ENCODE measurements around the gene NHSL2. TPM values are rescaled to one million over a fixed set of nuclear protein-coding genes. Genes with fewer than 3 reads are reported as not detected.

The NHSL2 gene
- total RNA-seq, 1 experiment from 2014 or later: 0.36 TPM

DNA sequence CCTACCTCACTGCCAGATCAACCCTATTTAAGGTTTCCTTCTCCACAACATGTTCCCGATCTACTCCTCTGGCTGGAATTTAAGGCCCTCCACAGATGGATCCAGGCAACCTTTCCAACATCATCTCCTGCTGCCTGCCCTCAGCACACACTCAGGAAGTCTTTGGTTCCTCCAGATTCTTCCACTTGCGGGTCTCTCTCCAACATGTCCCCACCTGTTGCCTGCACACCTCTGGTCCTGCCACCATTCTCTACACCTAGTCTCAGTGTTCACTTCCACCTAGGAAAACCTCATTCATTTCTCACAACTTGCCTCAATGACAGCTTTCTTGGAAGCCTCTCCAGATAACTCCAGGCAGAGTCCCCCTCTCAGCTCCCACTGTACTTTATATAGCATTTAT, 140.9 kb downstream of the NHSL2 start:
- H3K4me3 ChIP-seq (ENCODE audit: low read depth in 2 of 2, low read length in 2 of 2): no peak overlapping the region
- no peaks in the 10 kb centered on the region for H3K4me1 ChIP-seq (ENCODE audit: control insufficient read depth, insufficient read depth, low read length)
- H3K27me3 ChIP-seq (ENCODE audit: control insufficient read depth, insufficient read depth, low read length): no peaks in the 10 kb centered on the region; the same call in 1 of the 2 replicates
- in situ Hi-C loops (cut with HindIII; ENCODE audit: low pct_unique_long_range_greater_than_20kb, low sequenced_read_pairs) (no loop called here), intact Hi-C loops (cut with micrococcal nuclease; ENCODE audit: unreplicated experiment) (no loop called here)
- CTCF ChIA-PET: no interaction called here
- no peaks in the 10 kb centered on the region for H3K36me3 ChIP-seq (ENCODE audit: control insufficient read depth, insufficient read depth, low read length)
- POLR2A ChIA-PET: no interaction called here
- BruUV-seq (replicated peaks): no TSS peak
- TF ChIP-seq, protein P1, sequence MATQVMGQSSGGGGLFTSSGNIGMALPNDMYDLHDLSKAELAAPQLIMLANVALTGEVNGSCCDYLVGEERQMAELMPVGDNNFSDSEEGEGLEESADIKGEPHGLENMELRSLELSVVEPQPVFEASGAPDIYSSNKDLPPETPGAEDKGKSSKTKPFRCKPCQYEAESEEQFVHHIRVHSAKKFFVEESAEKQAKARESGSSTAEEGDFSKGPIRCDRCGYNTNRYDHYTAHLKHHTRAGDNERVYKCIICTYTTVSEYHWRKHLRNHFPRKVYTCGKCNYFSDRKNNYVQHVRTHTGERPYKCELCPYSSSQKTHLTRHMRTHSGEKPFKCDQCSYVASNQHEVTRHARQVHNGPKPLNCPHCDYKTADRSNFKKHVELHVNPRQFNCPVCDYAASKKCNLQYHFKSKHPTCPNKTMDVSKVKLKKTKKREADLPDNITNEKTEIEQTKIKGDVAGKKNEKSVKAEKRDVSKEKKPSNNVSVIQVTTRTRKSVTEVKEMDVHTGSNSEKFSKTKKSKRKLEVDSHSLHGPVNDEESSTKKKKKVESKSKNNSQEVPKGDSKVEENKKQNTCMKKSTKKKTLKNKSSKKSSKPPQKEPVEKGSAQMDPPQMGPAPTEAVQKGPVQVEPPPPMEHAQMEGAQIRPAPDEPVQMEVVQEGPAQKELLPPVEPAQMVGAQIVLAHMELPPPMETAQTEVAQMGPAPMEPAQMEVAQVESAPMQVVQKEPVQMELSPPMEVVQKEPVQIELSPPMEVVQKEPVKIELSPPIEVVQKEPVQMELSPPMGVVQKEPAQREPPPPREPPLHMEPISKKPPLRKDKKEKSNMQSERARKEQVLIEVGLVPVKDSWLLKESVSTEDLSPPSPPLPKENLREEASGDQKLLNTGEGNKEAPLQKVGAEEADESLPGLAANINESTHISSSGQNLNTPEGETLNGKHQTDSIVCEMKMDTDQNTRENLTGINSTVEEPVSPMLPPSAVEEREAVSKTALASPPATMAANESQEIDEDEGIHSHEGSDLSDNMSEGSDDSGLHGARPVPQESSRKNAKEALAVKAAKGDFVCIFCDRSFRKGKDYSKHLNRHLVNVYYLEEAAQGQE (IDR thresholded peaks at IDR 0.05; ENCODE audit: insufficient read depth in 1 of 2, low read depth in 2 of 2, low read length in 1 of 2): no peak
- TF ChIP-seq POLR2AphosphoS5 (IDR thresholded peaks at IDR 0.05; ENCODE audit: low read depth, low read length): no peak
- no peak for TF ChIP-seq TCF7L2 (IDR thresholded peaks at IDR 0.05; ENCODE audit: low read depth, low read length)
- TF ChIP-seq, protein P2, sequence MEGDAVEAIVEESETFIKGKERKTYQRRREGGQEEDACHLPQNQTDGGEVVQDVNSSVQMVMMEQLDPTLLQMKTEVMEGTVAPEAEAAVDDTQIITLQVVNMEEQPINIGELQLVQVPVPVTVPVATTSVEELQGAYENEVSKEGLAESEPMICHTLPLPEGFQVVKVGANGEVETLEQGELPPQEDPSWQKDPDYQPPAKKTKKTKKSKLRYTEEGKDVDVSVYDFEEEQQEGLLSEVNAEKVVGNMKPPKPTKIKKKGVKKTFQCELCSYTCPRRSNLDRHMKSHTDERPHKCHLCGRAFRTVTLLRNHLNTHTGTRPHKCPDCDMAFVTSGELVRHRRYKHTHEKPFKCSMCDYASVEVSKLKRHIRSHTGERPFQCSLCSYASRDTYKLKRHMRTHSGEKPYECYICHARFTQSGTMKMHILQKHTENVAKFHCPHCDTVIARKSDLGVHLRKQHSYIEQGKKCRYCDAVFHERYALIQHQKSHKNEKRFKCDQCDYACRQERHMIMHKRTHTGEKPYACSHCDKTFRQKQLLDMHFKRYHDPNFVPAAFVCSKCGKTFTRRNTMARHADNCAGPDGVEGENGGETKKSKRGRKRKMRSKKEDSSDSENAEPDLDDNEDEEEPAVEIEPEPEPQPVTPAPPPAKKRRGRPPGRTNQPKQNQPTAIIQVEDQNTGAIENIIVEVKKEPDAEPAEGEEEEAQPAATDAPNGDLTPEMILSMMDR (IDR thresholded peaks at IDR 0.05): no peak
- no peak for TF ChIP-seq SIN3A (IDR thresholded peaks at IDR 0.05; ENCODE audit: borderline replicate concordance, insufficient read depth, low read depth, low read length)
- no peak overlapping the region for H3K27ac ChIP-seq (ENCODE audit: low read length)
- DNase-seq (ENCODE audit: low read depth, low spot score): no peak
- no peaks in the 10 kb centered on the region for H3K9me3 ChIP-seq (ENCODE audit: control insufficient read depth, insufficient read depth, low read depth, low read length)
- no peak for ATAC-seq

DNA sequence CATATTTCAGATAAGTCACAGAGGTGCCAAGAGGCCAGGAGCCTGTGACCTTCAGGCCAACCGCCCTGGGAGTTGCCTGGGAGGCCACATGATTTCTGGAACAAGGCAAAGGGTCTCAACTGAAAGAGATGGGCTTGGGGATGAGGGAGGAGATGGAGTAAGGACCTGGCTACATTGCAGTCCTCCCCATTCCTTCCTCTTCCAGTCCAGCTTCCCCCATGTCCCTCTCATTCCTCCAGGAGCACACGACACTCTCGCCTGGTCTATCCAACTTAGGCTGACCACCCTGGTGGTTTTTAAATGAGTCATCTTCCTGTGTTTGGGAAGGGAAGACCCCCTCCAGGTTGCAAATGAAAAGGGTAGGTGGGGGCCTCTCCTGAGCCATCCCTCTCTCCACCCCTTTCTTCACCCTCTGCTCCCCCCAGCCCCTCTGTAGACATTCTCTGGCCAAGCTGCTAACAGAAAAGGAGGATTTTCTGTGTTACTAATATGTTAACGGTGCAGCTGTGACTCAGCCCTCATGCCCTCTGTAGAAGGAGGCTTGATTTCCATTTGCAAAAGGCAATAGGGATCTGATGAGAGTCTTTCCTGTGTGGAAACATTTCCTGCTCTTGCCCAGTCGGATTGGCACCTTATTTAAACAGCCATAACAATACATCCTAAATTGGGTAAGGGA, 141.9 kb downstream of the NHSL2 start:
- no peaks in the 10 kb centered on the region for H3K36me3 ChIP-seq (ENCODE audit: control insufficient read depth, insufficient read depth, low read length)
- ChIA-PET CTCF (no interaction called here), POLR2A (no interaction called here)
- H3K9me3 ChIP-seq (ENCODE audit: control insufficient read depth, insufficient read depth, low read depth, low read length): no peaks in the 10 kb centered on the region
- intact Hi-C loops (cut with micrococcal nuclease; ENCODE audit: unreplicated experiment): no loop called here
- no peak overlapping the region for H3K27ac ChIP-seq (ENCODE audit: low read length)
- DNase-seq (ENCODE audit: low read depth, low spot score): no peak
- ATAC-seq: no peak
- BruUV-seq (replicated peaks): no TSS peak
- in situ Hi-C loops (cut with HindIII; ENCODE audit: low pct_unique_long_range_greater_than_20kb, low sequenced_read_pairs): no loop called here
- H3K4me3 ChIP-seq (ENCODE audit: low read depth in 2 of 2, low read length in 2 of 2): no peak overlapping the region
- no peaks in the 10 kb centered on the region; the same call in 1 of the 2 replicates for H3K27me3 ChIP-seq (ENCODE audit: control insufficient read depth, insufficient read depth, low read length)
- H3K4me1 ChIP-seq (ENCODE audit: control insufficient read depth, insufficient read depth, low read length): no peaks in the 10 kb centered on the region
- TF ChIP-seq SIN3A (IDR thresholded peaks at IDR 0.05; ENCODE audit: borderline replicate concordance, insufficient read depth, low read depth, low read length) (no peak), TCF7L2 (IDR thresholded peaks at IDR 0.05; ENCODE audit: low read depth, low read length) (no peak), POLR2AphosphoS5 (IDR thresholded peaks at IDR 0.05; ENCODE audit: low read depth, low read length) (no peak)
- TF ChIP-seq, protein P1 (IDR thresholded peaks at IDR 0.05; ENCODE audit: insufficient read depth in 1 of 2, low read depth in 2 of 2, low read length in 1 of 2): no peak
- TF ChIP-seq, protein P2 (IDR thresholded peaks at IDR 0.05): no peak

All from Panc1 (cell line).